Ishikawa (cell line): ENCODE data around the gene ANKRD33B.
A peak's percentile ranks its signal among the peaks of the same experiment; 100 is the strongest.

Source experiments
- CREB1 ChIP-seq: IDR thresholded peaks from 2 replicates; pipeline ENCODE4 v1.6.1; 2012; ENCODE audit warnings: low read depth
- EGR1 ChIP-seq: IDR thresholded peaks from 2 replicates; pipeline ENCODE4 v1.6.1; 2012
- FOXM1 ChIP-seq: IDR thresholded peaks from 2 replicates; pipeline ENCODE4 v1.6.1; 2012; ENCODE audit warnings: low read depth, borderline replicate concordance
- MAX ChIP-seq: IDR thresholded peaks from 2 replicates; pipeline ENCODE4 v1.6.1; 2012
- NFIC ChIP-seq: IDR thresholded peaks from 2 replicates; pipeline ENCODE4 v1.6.1; 2012
- RAD21 ChIP-seq: IDR thresholded peaks from 2 replicates; pipeline ENCODE4 v1.6.1; 2012; ENCODE audit warnings: low read depth
- TAF1 ChIP-seq: IDR thresholded peaks from 2 replicates; pipeline ENCODE4 v1.6.1; 2012; ENCODE audit warnings: low read depth, mild to moderate bottlenecking
- TCF12 ChIP-seq: IDR thresholded peaks from 2 replicates; pipeline ENCODE4 v1.6.1; 2012; ENCODE audit warnings: low read depth
- TEAD4 ChIP-seq: IDR thresholded peaks from 2 replicates; pipeline ENCODE4 v1.6.1; 2012
- USF1 ChIP-seq: IDR thresholded peaks from 2 replicates; pipeline ENCODE4 v1.6.1; 2012
- YY1 ChIP-seq: IDR thresholded peaks from 2 replicates; pipeline ENCODE4 v1.6.1; 2012; ENCODE audit warnings: low read depth
- TF ChIP-seq, protein P1 (sequence below): IDR thresholded peaks from 2 replicates; pipeline ENCODE4 v1.6.1; 2012; ENCODE audit warnings: low read depth, mild to moderate bottlenecking

The ANKRD33B gene

DNA sequence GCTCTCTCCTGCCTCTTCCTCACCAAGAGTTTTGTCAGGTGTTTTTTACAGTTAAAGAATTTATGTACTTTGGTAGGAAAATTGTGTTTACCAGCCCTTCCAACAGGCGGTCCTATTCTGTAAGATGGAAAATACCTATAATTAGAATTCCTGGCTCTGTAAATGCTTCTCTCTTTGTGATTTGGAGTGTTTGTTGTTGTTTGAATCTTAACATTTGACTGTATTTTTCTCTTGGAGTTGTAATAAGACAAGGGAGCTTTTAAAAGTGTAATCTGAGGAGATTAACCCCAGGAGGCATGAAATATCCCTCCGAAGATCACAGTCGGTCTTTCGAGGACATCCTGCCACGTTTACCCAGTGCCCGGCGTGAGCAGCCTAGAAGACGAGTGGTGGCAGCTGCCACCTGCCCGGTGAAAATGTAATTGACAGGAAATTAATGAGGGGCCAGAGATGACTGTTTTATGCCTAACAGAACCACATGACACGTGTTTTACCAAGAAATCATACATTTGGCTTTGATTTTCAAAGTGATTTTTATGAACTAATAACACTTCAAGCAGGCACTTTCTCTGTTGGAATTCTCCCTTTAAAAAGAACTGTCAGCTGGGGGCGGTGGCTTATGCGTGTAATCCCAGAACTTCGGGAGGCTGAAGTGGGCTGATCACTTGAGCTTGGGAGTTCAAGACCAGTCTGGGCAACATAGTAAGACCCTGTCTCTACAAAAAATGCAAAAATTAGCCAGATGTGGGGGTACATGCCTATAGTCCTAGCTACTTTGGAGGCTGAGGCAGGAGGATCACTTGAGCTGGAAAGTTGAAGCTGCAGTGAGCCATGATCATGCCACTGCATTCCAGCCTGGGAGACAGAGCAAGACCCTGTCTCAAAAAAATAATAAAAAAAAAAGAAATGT lies 20.0 kb downstream of the ANKRD33B start:
- 0 out of 2 replicates have a peak, but pooled peaks have one; percentile 13 for TF ChIP-seq TCF12
- TF ChIP-seq MAX: peak; percentile 53
- TF ChIP-seq, protein P1, sequence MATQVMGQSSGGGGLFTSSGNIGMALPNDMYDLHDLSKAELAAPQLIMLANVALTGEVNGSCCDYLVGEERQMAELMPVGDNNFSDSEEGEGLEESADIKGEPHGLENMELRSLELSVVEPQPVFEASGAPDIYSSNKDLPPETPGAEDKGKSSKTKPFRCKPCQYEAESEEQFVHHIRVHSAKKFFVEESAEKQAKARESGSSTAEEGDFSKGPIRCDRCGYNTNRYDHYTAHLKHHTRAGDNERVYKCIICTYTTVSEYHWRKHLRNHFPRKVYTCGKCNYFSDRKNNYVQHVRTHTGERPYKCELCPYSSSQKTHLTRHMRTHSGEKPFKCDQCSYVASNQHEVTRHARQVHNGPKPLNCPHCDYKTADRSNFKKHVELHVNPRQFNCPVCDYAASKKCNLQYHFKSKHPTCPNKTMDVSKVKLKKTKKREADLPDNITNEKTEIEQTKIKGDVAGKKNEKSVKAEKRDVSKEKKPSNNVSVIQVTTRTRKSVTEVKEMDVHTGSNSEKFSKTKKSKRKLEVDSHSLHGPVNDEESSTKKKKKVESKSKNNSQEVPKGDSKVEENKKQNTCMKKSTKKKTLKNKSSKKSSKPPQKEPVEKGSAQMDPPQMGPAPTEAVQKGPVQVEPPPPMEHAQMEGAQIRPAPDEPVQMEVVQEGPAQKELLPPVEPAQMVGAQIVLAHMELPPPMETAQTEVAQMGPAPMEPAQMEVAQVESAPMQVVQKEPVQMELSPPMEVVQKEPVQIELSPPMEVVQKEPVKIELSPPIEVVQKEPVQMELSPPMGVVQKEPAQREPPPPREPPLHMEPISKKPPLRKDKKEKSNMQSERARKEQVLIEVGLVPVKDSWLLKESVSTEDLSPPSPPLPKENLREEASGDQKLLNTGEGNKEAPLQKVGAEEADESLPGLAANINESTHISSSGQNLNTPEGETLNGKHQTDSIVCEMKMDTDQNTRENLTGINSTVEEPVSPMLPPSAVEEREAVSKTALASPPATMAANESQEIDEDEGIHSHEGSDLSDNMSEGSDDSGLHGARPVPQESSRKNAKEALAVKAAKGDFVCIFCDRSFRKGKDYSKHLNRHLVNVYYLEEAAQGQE: no peak

- TF ChIP-seq TEAD4: no peak
- TF ChIP-seq RAD21: no peak
Measured at GRCh38 chr5:10584714-10585517, 21.0 kb downstream of the ANKRD33B start.

DNA sequence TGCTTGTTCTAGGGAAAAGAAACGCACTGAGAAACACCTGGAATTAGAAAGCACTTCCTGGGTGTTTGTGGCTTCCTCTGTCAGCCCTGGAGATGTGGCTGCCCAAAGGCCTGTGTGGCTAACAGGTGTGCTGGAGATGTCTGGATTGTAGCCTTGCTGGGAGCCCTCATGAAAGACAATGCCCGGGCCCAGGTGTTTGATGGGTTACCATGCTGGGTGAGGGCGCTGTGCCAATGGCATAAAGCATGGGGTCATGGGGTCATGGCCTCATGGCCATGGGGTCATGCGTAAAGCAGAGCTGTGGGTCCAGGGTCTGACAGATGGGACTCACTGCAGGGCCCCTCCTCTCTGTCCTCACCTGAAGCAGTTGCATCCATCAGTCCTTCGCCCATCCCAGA lies 21.6 kb downstream of the ANKRD33B start:
- TF ChIP-seq NFIC (no peak), FOXM1 (no peak), MAX (no peak), TAF1 (no peak)
- TF ChIP-seq, protein P1: no peak

DNA sequence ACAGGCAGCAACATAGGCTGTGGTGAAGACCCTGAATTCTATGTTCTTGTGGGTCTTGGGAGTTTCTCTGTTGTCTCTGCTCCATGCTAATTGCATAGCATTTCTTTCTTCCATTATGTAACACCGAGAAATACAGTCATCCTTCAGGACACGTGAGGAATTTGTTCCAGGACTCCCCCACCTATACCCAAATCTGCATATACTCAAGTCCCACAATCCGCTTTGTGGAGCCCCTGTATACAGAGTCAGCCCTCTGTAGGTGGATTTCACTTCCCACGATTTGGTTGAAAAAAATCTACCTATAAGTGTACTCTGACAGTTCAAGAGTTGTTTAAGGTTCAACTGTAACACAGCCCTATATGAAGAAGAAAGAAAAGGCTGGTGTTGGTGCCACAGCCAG lies 22.1 kb downstream of the ANKRD33B start:
- no peak for TF ChIP-seq TAF1

DNA sequence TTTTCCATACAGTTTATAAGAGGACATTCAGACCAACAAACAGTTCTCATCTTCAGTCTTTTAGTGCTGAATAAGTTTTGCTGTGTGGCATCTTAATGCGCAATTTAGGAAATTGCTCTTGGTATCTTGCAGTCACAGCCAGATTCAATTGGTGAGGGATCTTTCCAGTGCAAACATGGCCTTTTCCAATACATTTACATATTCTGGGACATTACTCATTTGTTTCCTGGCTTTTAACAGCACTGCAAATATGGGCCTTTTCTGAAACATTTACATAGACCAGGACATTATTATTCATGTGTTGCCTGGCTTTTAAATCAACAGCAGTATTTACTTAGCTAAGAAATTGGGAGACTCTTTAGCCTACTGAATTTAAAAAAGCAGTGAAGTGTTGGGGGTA lies 22.7 kb downstream of the ANKRD33B start:
- no peak for TF ChIP-seq CREB1

- TF ChIP-seq MAX (no peak), YY1 (no peak), EGR1 (no peak)
Measured at GRCh38 chr5:10588109-10588775, 24.4 kb downstream of the ANKRD33B start.

GRCh38 chr5:10588779-10589447 lies 25.0 kb downstream of the ANKRD33B start:
- TF ChIP-seq TCF12 (no peak), TAF1 (no peak), YY1 (no peak), USF1 (no peak)
- TF ChIP-seq, protein P1: no peak
